HEK293 (cell line): ENCODE results near the gene TTLL13.

ENCODE experiments used
- CTCF ChIP-seq: fragments of 450-650 bp; formaldehyde crosslinking; IDR thresholded peaks from 2 replicates; pipeline ENCODE4 v1.5.1; 2016; ENCODE audit warnings: missing biosample characterization, missing genetic modification characterization
- GLI4 ChIP-seq: fragments of 450-650 bp; formaldehyde crosslinking; IDR thresholded peaks from 2 replicates; pipeline ENCODE4 v1.5.1; 2016; ENCODE audit warnings: missing biosample characterization, missing genetic modification characterization
- KLF7 ChIP-seq: fragments of 450-650 bp; formaldehyde crosslinking; IDR thresholded peaks from 2 replicates; pipeline ENCODE4 v1.5.1; 2016; ENCODE audit warnings: missing biosample characterization, missing genetic modification characterization, borderline replicate concordance
- KLF9 ChIP-seq: fragments of 450-650 bp; formaldehyde crosslinking; IDR thresholded peaks from 2 replicates; pipeline ENCODE4 v1.5.1; 2016; ENCODE audit warnings: missing biosample characterization, missing genetic modification characterization, low read depth
- MYNN ChIP-seq: fragments of 450-650 bp; formaldehyde crosslinking; IDR thresholded peaks from 2 replicates; pipeline ENCODE4 v1.5.1; 2016; ENCODE audit warnings: missing biosample characterization, missing genetic modification characterization, borderline replicate concordance
- PATZ1 ChIP-seq: fragments of 450-650 bp; formaldehyde crosslinking; IDR thresholded peaks from 2 replicates; pipeline ENCODE4 v1.5.1; 2016; ENCODE audit warnings: missing biosample characterization, missing genetic modification characterization
- PRDM6 ChIP-seq: fragments of 450-650 bp; formaldehyde crosslinking; IDR thresholded peaks from 2 replicates; pipeline ENCODE4 v1.5.1; 2017; ENCODE audit warnings: missing biosample characterization, missing genetic modification characterization
- REST ChIP-seq: fragments of 450-650 bp; formaldehyde crosslinking; IDR thresholded peaks from 2 replicates; pipeline ENCODE4 v1.5.1; 2016; ENCODE audit warnings: missing biosample characterization, missing genetic modification characterization
- ZBTB1 ChIP-seq: fragments of 450-650 bp; formaldehyde crosslinking; IDR thresholded peaks from 2 replicates; pipeline ENCODE4 v1.5.1; 2016; ENCODE audit warnings: missing biosample characterization, missing genetic modification characterization
- ZBTB20 ChIP-seq: fragments of 450-650 bp; formaldehyde crosslinking; IDR thresholded peaks from 2 replicates; pipeline ENCODE4 v1.5.1; 2016; ENCODE audit warnings: missing biosample characterization, missing genetic modification characterization
- ZNF132 ChIP-seq: fragments of 450-650 bp; formaldehyde crosslinking; IDR thresholded peaks from 2 replicates; pipeline ENCODE4 v1.5.1; 2017; ENCODE audit warnings: missing biosample characterization, missing genetic modification characterization, borderline replicate concordance
- ZNF175 ChIP-seq: fragments of 450-650 bp; formaldehyde crosslinking; IDR thresholded peaks from 2 replicates; pipeline ENCODE4 v1.5.1; 2016; ENCODE audit warnings: missing biosample characterization, missing genetic modification characterization
- ZNF184 ChIP-seq: fragments of 450-650 bp; IDR thresholded peaks from 2 replicates; pipeline ENCODE4 v1.5.1; 2018; ENCODE audit warnings: missing biosample characterization, mild to moderate bottlenecking, missing genetic modification characterization
- ZNF416 ChIP-seq: fragments of 450-650 bp; formaldehyde crosslinking; IDR thresholded peaks from 2 replicates; pipeline ENCODE4 v1.5.1; 2016; ENCODE audit warnings: missing biosample characterization, missing genetic modification characterization

GRCh38 chr15:90200534-90201129 is 48.7 kb upstream of the TTLL13 start:
- no peak for TF ChIP-seq KLF7
- no peak for TF ChIP-seq ZNF184 (tag by site-specific recombination)
- no peak for TF ChIP-seq CTCF (tag by site-specific recombination)
- TF ChIP-seq PRDM6, result no peak
- TF ChIP-seq PATZ1 (tag by site-specific recombination), result peak; percentile 18; the same call in 1 of the 2 replicates
- TF ChIP-seq REST (tag by site-specific recombination), result no peak
- TF ChIP-seq MYNN, result no peak
- TF ChIP-seq ZBTB20 (tag by site-specific recombination), result no peak
- TF ChIP-seq ZNF175 (tag by site-specific recombination), result no peak
- no peak for TF ChIP-seq ZNF416 (tag by site-specific recombination)
- no peak for TF ChIP-seq GLI4 (tag by site-specific recombination)
- TF ChIP-seq ZBTB1, result no peak
- TF ChIP-seq KLF9 (tag by site-specific recombination), result no peak
- no peak for TF ChIP-seq ZNF132
